ENCODE results near the gene MYDGF. TPM values are rescaled to one million over a fixed set of nuclear protein-coding genes. Genes with fewer than 3 reads are reported as not detected.

Gene MYDGF
- total and polyA plus RNA-seq, 2 of the 13 experiments (the other 11 are each of a cell fraction or from before 2014, with no cell fraction given), result 116 to 198 TPM

DNA sequence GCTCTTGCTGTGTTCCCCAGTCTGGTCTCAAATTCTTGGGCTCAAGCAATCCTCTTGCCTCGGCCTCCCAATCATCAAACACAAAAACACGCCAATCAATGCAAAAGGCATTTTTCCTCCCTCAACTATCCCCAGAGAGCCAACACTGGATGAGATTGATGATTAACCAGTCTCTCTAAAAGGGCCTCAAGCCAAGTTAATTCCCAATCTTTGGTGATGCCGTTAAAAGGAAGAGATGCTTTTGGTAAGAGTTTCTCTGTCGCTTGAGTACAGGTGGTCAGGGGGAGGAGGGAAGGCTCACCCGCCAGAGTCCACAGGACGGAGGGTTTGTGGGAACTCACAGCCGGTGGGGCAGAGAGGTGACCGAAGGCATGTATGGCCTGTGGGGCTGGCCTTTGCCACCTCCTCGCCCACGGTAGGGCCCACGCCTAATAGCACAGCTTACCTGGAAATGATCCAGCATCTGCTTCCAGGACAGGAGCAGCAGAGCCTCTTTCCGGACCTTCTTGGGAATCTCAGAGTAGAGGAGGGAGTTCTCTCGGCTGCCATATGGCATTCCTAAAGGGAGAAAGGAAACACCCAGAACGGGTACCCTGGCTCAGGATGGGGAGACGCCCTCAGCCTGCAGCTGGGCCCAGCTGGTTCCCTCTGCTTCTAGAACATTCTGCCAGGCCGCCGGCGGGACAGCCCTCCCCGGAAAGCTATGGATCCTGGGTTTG is 35.4 kb upstream of the MYDGF start (continued):
- TF ChIP-seq ZNF550 (CRISPR knock-in tag; IDR thresholded peaks at IDR 0.05; ENCODE audit: borderline replicate concordance) (no peak), WIZ (CRISPR knock-in tag; IDR thresholded peaks at IDR 0.05) (no peak), ZNF605 (CRISPR knock-in tag; IDR thresholded peaks at IDR 0.05) (no peak), NR3C1 (CRISPR knock-in tag; IDR thresholded peaks at IDR 0.05) (no peak), DNMT1 (CRISPR knock-in tag; IDR thresholded peaks at IDR 0.05) (no peak), FIP1L1 (IDR thresholded peaks at IDR 0.05; ENCODE audit: borderline replicate concordance, insufficient read depth, low read depth, low read length) (no peak), ZSCAN22 (CRISPR knock-in tag; IDR thresholded peaks at IDR 0.05) (no peak), ZNF598 (CRISPR knock-in tag; IDR thresholded peaks at IDR 0.05; ENCODE audit: borderline replicate concordance) (peak; percentile 64; the same call in 1 of the 2 replicates), ARHGAP35 (CRISPR knock-in tag; IDR thresholded peaks at IDR 0.05; ENCODE audit: borderline replicate concordance) (no peak), KLF13 (CRISPR knock-in tag; IDR thresholded peaks at IDR 0.05) (no peak), AGO1 (IDR thresholded peaks at IDR 0.05; ENCODE audit: low read depth, low read length, poor library complexity, severe bottlenecking) (no peak), CENPBD1 (CRISPR knock-in tag; IDR thresholded peaks at IDR 0.05; ENCODE audit: borderline replicate concordance, low read depth) (no peak), CAMTA2 (CRISPR knock-in tag; IDR thresholded peaks at IDR 0.05; ENCODE audit: borderline replicate concordance) (no peak), JUN (CRISPR knock-in tag; IDR thresholded peaks at IDR 0.05) (no peak), ZNF512 (CRISPR knock-in tag; IDR thresholded peaks at IDR 0.05) (no peak), ZNF446 (CRISPR knock-in tag; IDR thresholded peaks at IDR 0.05) (no peak), ZNF691 (CRISPR knock-in tag; IDR thresholded peaks at IDR 0.05; ENCODE audit: borderline replicate concordance, low read depth) (peak; percentile 81; the same call in 1 of the 2 replicates), E2F1 (CRISPR knock-in tag; IDR thresholded peaks at IDR 0.05) (no peak), IKZF4 (CRISPR knock-in tag; IDR thresholded peaks at IDR 0.05; ENCODE audit: borderline replicate concordance, low read depth, not compliant biosample characterization) (peak; percentile 28), CBX2 (IDR thresholded peaks at IDR 0.05; ENCODE audit: low read depth, low read length) (no peak), CBX2 (CRISPR knock-in tag; IDR thresholded peaks at IDR 0.05; ENCODE audit: low read depth) (no peak)
- TF ChIP-seq, protein P1, sequence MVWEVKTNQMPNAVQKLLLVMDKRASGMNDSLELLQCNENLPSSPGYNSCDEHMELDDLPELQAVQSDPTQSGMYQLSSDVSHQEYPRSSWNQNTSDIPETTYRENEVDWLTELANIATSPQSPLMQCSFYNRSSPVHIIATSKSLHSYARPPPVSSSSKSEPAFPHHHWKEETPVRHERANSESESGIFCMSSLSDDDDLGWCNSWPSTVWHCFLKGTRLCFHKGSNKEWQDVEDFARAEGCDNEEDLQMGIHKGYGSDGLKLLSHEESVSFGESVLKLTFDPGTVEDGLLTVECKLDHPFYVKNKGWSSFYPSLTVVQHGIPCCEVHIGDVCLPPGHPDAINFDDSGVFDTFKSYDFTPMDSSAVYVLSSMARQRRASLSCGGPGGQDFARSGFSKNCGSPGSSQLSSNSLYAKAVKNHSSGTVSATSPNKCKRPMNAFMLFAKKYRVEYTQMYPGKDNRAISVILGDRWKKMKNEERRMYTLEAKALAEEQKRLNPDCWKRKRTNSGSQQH (CRISPR knock-in tag; IDR thresholded peaks at IDR 0.05; ENCODE audit: low read depth), result peak; percentile 77; the same call in 1 of the 2 replicates

All from HepG2 (cell line).